CD4-positive, alpha-beta T cell treated with Interleukin-1 beta for 1 hour (primary cell): ENCODE measurements around the gene CDK2.
"Not testable (repeated sequence)": the region's sequence is repeated elsewhere in the genome, so short reads cannot be mapped to it uniquely, and the experiment has no call there.

ENCODE experiments used
- DNase-seq, 2 donors: peaks; one replicate each; pipeline ENCODE4 v3.0.0-alpha.2; 2020 to 2022

CDK2 gene

GRCh38 chr12:55966408-55967281 lies at the start of gene CDK2:
Gene CDK2 (plus strand): TSS chr12:55966830. CDS start chr12:55967009, 179 bp downstream.
- peak; percentile 85 to 90 for DNase-seq

DNA sequence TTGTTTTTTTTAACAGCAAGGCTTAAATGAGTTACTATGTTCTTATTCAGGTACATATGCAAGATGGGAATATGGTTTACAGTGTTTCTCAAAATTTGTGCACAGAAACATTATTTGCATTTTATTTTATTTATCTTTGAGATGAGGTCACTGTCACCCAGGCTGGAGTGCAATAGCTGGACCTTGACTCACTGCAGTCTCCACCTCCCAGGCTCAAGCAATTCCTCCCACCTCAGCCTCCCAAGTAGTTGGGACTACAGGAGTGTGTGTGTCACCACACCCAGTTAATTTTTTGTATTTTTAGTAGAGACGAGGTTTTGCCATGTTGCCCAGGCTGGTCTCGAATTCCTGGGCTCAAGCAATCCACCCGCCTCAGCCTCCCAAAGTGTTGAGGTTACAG lies 47.6 kb upstream of the CDK2 start:
- DNase-seq, result not testable (repeated sequence)

- no peak for DNase-seq
Observed at GRCh38 chr12:55922126-55922525, 44.5 kb upstream of the CDK2 start.

GRCh38 chr12:55923648-55924047 lies 43.0 kb upstream of the CDK2 start:
- not testable (repeated sequence) for DNase-seq

- no peak for DNase-seq
Observed at GRCh38 chr12:55925371-55925770, 41.3 kb upstream of the CDK2 start.

DNA sequence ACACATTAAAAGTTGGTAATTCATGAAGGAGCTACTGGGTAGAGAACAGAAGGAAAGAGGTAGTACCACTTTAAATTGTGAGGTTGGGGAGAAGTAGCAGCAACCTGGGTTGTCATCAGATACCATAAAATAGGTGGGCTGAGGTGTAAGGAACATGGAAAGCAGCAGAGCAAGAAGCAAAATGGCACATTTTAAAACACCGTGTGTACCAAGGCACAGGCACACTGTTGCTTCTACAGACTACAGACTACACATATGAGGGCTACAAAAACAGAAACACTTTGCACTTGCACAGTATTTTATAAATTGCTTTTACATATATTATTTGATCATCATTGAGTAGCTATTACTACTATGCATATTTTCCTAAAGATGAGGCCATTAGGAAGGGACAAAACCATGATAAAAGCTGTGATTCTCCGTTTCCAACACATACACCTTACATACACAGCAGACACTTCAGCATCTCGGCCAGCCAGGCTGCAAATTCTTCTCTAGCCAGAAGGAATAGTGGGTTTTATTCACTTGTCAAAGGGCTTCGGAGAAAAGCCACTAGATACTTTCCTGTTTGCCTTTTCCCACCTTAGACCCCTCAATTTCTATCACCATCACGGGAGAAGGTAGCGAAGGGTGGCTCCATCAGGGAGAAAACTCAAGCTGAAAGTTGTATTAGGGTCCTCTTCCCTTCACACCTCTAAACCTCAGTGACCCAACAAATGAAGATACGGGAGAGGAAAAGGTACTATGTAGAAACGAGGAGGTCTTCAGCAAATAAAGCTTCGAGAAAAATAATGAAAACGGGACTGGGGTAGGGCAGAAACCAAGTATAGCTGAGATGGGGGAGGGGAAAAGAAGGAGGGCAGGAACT lies 40.5 kb upstream of the CDK2 start:
- no peak for DNase-seq

GRCh38 chr12:55926738-55927587 lies 39.7 kb upstream of the CDK2 start:
- DNase-seq, result peak; percentile 93

DNA sequence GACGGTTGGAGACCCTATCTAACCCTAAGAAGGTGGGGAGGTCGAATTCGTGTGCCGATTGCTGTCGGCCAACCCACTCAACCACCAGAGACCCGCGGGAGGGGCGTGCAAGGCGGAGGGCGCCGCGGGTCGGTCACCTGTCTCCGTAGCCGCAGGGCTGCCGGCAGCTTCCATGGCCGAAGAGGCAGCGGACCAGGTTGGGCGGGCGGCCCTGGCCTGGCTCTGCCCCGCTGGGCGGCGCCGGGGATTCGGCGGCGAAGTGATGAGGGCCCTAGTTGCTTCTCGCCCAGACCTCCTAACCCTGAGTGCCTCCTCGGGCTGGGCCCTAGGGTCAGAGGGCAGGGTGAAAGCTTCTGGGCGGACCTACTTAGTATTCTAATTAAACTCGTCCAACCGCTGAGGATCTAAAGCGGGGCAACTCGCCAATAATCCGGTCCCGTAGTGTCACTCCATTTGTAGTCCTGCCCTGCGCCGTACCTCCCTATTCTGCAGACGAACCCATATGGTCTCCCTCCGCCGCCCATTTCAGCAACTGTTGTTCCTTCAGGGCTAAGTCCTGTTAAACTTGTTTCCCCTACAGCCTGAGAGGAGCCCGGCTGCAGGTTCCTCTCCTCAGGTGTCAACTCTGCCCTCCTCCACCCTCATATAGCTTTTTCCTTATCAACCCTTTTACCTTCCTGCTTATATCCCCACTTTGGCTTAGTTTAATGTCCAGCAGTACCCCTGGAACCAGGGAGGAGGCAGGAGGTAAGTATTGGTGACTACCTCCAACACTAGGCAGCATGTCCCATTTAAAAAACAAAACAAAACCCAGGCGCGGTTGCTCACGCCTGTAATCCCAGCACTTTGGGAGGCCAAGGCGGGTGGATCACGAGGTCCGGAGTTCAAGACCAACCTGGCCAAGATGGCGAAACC lies 38.8 kb upstream of the CDK2 start, which contains the start of gene PYM1:
Gene PYM1, minus strand, starts transcription at position 307 of the 915 bp plus-strand sequence. Its CDS starts 133 bp downstream, at position 174.
- peak; percentile 76 to 77 for DNase-seq

- DNase-seq, result peak; percentile 88 to 89
Observed at GRCh38 chr12:55929306-55929791, 37.3 kb upstream of the CDK2 start.

- peak; percentile 60 to 68 for DNase-seq
Observed at GRCh38 chr12:55930771-55931316, 35.8 kb upstream of the CDK2 start, which contains the start of gene DGKA. Gene DGKA (plus strand): TSS chr12:55931162. CDS start chr12:55936504, 5,342 bp downstream.

DNA sequence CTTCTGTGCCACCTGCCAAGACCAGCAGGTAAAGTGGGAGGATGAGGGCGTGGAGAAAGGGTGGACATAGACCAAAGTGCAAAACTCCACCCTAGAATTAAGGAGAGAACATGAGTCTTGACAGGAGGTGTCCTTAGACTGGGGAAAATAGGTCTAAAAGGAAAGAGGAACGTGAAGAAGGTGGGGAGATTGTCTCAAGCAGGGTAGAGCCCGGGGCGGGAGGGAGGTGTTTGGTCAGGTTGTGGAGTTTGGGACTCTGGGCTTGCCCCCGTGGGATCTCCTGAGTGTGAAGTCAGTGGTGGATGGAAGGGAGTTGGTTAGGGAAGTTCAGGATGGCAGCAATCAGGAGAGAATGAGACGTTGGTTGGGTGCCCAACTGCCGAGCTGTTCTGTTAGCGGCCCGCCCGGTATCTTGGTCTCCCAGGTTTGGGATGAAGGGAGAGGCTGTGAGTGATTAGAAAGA lies 35.3 kb upstream of the CDK2 start:
- no peak for DNase-seq

DNA sequence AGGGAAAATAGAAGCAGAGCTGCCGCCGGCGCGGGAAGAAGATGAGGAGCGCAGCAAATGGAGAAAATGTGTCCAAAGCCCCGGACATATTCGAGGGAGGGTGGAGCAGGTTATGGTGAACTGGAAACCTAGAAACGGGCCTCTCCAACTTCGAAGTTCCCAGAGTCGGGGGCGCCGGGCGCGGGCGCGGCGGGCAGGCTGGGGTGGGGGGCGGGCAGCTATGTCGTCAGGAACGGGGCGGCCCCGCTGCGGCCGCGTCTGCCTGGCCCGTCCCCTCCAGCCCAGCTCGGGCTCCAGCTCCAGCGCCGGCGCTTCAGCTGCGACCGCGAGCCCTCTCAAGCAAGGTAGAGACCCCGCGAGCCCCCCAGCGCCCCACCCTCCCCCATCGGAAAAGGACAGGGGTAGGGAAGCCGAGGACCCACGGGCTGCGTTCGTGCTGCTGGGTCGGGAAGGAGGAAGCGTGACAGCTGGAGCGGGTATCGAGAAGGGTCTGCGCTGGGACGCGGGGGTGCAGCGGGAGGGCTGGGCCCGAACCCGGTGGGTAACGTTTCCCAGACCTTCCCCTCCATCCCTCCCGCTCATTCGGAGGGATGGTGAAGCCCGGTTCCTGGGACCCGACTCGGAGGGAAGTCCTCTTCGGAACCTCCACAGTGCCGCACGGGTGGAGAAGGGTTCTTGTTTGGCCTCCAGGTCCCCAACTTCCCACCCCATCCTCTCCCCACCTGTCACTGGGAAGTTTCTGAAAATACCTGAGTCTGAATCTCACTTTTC lies 34.7 kb upstream of the CDK2 start:
- DNase-seq, result peak; percentile 27 to 44

DNA sequence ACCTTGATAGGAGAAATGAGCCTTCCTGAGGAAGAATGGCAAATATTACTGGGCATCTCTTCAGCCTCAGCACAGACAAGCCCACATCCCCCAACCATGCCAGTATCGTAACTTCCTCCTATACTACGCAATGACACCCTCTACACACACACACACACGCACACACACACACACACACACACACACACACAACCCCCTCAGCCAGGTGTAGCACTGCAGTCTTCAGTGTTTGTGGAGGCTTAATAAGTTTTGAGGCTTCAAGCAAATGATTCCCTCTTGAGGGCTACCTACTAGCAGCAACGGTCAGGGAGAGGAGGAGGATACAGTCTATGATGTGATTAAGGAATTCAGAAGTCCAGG lies 34.1 kb upstream of the CDK2 start:
- peak; percentile 75 for DNase-seq

DNA sequence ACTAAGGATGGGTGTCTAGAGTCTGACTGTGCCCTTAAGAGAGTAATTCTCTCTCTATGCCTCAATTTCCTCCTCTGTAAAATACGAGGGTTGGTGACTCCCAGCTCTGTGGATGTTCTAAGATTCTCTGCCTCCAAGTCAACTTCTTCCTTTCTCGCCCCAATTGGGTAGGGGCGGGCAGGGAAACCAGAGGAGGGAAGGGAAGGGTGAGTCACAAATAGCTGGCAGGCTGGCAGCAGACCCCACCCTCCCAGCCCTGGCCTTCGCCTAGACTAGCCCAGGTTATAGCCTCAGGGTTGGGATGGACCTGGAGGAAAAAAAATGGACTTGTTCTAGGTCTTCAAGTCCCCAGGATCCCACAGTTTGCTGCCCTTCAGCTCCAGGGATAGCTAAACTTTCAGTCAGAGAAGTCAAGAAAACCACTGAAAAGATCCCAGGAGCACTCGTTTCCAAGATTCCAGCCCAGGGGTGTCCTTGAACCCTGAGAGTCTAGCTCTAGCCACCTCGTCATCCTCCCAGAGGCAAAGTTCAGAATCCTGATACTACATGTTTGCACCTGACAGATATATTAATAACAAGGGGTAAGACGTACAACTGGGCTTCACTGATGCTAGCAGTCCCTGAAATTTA lies 33.3 kb upstream of the CDK2 start:
- peak in 1 of 2 donors; percentile 46 for DNase-seq

- no peak for DNase-seq
Observed at GRCh38 chr12:55933799-55934742, 32.6 kb upstream of the CDK2 start.

DNA sequence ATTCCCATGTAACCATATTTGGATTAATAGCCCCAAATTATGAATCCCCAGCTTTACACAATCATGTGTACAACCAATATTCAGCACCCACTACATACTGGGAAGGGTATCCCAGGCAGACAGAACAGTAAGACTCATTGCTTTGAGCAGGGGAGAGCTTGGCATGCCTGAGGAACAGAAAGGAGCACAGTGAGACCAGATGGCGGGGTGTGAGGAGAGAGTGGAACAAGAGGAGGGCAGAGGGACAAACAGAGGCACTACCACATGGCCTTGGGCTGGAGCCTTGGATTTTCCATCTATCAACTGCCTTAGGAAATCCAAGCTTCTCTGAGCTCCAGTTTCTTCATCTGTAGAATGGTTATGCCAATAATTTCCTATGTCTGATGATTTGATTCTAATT lies 31.9 kb upstream of the CDK2 start:
- DNase-seq, result no peak

- DNase-seq, result peak in 1 of 2 donors; percentile 31
Observed at GRCh38 chr12:55935738-55936151, 30.9 kb upstream of the CDK2 start.

- DNase-seq, result no peak
Observed at GRCh38 chr12:55937981-55938380, 28.6 kb upstream of the CDK2 start.
